HG03565 (cell line): ENCODE results near the gene PEX14.

Experiments
- ATAC-seq: cut with Tn5 transposase; IDR thresholded peaks from one replicate; pipeline ENCODE4 v1.9.1; 2021; ENCODE audit warnings: mild to moderate bottlenecking, moderate library complexity; ENCODE audit not compliant: unreplicated experiment

Gene PEX14

GRCh38 chr1:10515976-10516750 lies 41.4 kb downstream of the PEX14 start:
- ATAC-seq = no peak

DNA sequence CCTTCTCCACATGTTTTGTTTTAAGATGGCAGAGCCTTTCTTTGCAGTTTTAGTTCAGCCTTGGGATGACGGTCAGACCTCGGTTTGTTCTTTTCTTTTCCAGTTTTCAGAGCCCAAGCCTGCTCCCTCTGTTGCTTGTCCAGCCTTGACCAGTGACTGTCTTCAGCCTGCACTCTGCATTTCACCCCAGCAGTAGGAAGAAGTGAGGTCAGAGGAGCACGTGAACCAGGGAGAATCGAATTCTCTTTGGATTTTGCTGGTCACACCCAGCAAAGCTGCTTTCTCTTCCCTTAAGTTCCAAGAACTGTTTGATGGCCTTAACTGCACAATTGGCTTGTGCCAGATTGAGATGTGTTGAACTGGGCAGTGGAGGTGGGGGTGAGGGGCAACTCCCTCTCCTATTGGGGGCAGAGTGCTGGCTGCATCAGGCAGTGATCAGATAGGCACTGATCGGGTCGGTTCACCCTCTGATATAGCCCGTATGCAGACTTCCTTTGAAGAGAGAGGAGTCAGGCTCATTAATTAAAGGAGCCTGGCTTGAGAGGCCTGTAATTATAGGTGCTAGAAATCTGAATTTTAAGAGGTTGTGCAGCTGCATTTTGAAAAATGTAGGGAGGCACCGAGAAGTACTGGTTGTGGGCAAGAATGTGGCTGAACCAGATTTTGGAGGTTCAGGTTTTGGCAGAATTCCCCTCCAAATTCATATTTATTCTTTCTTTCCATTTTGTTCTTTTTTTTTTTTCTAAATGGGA lies 42.4 kb downstream of the PEX14 start:
- no peak for ATAC-seq

DNA sequence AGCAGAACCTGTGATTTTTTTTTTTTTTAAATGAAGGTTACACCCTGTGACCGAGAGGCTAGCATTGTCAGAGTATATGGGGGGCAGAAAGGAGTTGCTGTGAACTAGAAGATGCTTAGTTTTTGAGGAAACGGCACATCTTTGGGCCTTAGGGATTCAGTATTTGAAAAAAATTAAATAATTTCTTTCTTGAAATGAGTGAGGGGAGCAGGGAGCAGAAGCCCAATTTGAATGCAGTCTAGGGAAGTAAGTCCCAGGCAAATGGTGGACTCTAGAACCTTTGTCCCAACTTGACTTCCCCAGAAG lies 42.9 kb downstream of the PEX14 start:
- ATAC-seq = no peak

DNA sequence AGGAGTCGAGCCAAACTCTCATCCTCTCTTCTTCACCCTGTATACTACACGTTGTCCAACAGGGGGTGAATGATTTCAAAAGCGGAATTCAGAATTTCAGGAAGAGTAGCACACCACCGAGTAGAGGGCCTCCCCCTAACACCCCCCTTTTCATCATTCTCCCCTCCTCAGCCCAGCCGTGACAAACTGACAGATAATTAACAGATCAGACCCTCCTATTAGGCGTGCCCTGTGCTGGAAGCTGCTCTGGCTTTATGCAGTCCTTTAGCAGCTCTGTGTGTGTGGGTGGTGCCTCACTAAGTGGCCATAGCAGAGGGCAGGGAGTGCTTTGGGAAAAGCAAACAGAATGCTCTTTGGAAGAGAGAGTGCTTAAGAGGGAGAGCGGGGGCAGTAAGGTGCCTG lies 44.3 kb downstream of the PEX14 start:
- ATAC-seq = no peak

GRCh38 chr1:10520497-10520896 lies 45.7 kb downstream of the PEX14 start:
- ATAC-seq = no peak

GRCh38 chr1:10520952-10521351 lies 46.2 kb downstream of the PEX14 start:
- no peak for ATAC-seq

- ATAC-seq = no peak
These were observed 46.9 kb downstream of the PEX14 start for GRCh38 chr1:10521537-10522157.

DNA sequence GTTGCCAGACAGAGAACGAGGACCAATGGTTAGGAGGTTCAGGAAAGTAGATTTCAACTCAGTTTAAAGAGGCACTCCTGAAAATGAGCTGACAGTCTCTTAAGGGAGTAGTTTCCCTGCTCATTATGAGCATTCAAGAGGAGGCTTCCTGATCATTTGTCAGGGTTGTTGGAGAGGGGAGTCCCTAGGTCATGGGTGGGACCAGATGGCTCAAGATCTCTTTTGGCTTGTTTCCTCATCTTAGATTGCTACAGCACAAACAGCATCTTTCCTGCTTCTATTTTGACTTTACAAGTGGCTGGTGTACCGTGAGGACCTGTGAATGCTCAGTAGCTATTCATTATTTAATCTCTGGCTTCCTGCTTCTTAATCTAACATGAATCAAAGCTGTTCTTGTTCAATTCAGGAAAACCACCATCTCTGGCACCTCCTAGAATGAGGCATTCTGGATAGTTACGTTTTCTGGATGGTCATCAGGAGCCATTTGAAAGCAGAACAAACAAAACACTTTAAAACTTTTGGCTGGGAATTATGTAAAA lies 47.6 kb downstream of the PEX14 start:
- ATAC-seq = no peak

GRCh38 chr1:10525208-10525607 lies 50.5 kb downstream of the PEX14 start:
- ATAC-seq = no peak

DNA sequence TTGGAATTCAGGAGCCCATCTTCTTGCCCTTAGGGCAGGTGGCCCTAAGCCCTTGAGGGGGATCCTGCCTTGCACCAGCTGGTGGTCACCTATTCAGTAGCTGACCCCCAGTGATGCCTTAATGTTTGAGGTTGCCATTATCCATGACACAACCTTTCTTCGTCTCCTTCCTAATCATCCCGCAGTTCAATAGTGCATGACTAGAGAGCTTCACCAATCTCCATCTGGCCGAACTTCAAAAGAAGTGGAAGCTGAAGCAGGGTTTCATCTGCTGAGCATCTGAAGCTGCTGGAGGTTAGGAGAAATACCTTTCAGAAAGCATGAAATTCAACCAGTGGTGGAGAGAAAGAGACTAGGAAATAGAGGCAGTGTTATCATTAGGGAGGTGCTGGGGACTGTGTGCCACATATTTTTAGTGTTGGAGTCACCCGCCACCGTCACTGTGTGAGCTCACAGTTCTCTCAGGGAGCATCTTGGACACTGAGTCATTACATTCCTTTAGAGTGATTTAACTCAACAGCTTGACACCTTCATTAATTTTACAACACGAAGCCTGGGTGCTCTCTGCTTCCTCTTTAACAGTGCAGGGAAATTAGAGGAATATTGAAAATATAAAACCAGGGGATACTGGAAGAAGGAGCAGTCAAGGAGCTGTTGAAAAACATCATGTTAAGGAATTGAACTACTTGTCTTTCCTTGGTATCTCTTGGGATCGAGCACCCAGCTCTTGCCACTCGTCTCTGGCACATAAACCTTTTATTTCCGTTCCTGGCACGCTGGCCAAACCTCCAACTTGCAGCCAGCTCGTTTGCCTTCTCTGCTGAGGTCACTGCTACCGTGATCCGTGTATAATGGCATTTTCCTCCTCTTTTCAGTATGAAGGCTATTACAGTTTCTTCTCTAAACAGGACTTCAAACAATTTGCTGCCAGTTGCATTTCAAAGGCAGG lies 53.6 kb downstream of the PEX14 start:
- no peak for ATAC-seq

DNA sequence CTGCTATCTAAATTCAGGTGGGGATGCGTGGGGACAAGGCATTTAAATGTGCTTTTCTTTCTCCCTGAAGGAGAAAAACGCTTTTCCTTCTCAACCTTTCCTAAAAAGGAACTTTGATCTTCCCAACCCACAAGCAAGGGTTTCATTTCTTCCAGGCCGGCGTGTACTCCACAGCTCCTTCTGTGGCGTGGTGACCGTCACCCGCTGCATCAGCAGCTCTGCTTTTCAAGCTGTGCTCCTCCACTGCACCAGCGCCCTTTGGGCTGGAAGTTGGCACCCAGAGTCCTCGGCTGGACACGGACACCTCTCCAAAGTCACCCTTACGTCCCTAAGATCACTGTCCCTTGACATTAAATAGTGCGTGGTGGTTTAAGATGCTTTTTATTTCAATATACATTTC lies 54.3 kb downstream of the PEX14 start:
- ATAC-seq = no peak

DNA sequence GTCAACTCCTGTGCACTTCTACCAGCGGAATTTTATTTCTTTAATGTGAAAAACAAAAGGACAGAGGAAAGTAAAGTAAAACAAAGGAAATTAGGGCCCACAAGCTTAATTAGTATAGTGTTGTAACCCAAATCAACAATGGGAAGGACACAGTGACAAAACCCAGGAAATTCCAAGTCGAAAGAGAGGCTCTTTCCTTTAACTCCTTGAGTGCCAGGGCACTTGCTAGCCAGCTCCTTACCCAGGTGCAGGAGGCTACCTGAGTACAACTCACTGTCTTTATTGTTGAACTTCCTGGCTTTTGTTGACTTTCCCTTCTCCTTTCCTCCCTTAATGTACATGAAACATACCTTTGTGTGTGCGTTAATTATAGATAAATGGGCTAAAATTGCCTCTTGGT lies 55.0 kb downstream of the PEX14 start:
- ATAC-seq = no peak

- ATAC-seq = no peak
These were observed 55.6 kb downstream of the PEX14 start for GRCh38 chr1:10530281-10530740.

DNA sequence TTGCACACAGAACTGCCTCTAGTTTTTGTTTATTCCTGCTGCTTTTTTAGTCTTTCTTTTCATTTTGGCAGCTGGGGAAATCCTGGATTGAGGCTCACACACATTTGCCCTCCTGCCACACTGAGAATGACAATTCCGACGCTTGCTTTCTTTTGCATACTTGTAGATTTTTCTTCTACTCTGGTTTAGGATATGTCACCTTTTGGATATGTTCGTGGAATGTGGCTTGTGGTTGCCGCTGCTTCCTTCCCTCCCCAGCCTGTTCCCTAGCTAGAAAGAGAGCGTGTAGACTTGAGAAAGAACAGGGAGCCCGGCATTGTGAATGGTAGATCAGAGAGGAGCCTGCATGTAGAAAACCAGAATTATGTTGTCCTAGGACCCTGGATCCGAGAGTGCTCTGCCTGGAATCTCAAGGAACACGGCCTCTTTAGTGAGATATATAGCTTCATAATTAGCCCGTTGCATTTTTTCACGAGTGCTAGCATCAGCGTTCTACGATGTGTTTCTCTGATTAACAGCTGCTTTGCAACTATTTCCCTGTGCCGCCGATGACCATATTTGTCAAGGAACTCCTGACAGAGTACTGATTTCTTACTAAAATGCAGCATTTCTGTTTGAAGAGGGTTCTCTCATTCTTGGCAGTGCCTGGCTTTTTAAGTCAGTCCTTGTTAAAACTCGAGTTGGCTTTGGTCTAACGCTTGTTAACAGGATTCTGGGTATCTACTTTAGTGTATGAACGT lies 56.2 kb downstream of the PEX14 start:
- ATAC-seq = no peak

- ATAC-seq = no peak
These were observed 57.6 kb downstream of the PEX14 start for GRCh38 chr1:10532362-10532761.

DNA sequence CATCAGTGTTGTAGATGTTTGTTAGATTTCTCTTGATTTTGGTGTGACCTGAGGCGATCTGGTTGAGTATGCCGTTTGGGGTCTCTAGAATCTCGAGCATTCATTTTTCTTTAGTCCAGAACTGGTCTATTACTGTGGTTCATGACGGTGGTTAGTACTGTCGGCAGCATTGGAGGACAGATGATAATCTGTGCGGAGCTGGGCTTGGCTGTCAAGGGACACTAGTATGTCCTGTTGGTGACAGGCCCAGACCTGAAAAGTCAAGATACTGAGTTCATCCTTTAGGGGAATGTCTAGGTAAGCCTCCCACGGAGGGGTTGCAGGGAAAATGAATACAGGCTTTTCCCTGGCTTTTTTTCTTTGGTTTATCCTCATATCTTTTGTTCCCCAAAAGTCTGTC lies 59.8 kb downstream of the PEX14 start:
- no peak for ATAC-seq

- no peak for ATAC-seq
These were observed 61.5 kb downstream of the PEX14 start for GRCh38 chr1:10536133-10536770.

GRCh38 chr1:10537082-10537766 lies 62.5 kb downstream of the PEX14 start:
- no peak for ATAC-seq
